Activated CD8-positive, alpha-beta memory T cell treated with anti-CD3 and anti-CD28 coated beads for 4 hours (primary cell): ENCODE results near the gene CCL27.
"Not testable (repeated sequence)": the region's sequence is repeated elsewhere in the genome, so short reads cannot be mapped to it uniquely, and the experiment has no call there.

ENCODE experiments used
- DNase-seq, 2 donors: peaks; one replicate each; pipeline ENCODE4 v3.0.0-alpha.2; 2020; ENCODE audit warnings: low read depth in 2 of 2

The CCL27 gene

GRCh38 chr9:34651321-34651720 is 11.1 kb downstream of the CCL27 start:
- DNase-seq: no peak

- DNase-seq: no peak
These were observed 11.6 kb downstream of the CCL27 start for GRCh38 chr9:34650816-34651215.

- no peak for DNase-seq
These were observed 13.8 kb downstream of the CCL27 start for GRCh38 chr9:34648673-34649072.

GRCh38 chr9:34647651-34648050 is 14.8 kb downstream of the CCL27 start:
- no peak for DNase-seq

- DNase-seq: no peak
These were observed 15.4 kb downstream of the CCL27 start for GRCh38 chr9:34647084-34647403.

GRCh38 chr9:34646211-34647083 is 16.0 kb downstream of the CCL27 start, which contains the start of gene GALT:
GALT (plus strand) TSS chr9:34646675; CDS start chr9:34646705, 30 bp downstream.
- peak; percentile 94 for DNase-seq

- DNase-seq: no peak
These were observed 17.6 kb downstream of the CCL27 start for GRCh38 chr9:34644766-34645314.

- DNase-seq: no peak
These were observed 19.8 kb downstream of the CCL27 start for GRCh38 chr9:34642679-34643078.

- DNase-seq: not testable (repeated sequence)
These were observed 23.1 kb downstream of the CCL27 start for GRCh38 chr9:34639322-34639721.

GRCh38 chr9:34638138-34638445 is 24.4 kb downstream of the CCL27 start:
- no peak for DNase-seq

GRCh38 chr9:34637356-34638137 is 24.9 kb downstream of the CCL27 start, which contains the start of gene SIGMAR1:
SIGMAR1 (minus strand) TSS chr9:34637787; CDS start chr9:34637697, 90 bp downstream.
- peak; percentile 87 for DNase-seq

GRCh38 chr9:34636791-34637355 is 25.6 kb downstream of the CCL27 start:
- DNase-seq: no peak

- DNase-seq: no peak
These were observed 26.9 kb downstream of the CCL27 start for GRCh38 chr9:34635556-34635955.

GRCh38 chr9:34634551-34635248 is 27.8 kb downstream of the CCL27 start:
- no peak for DNase-seq

- peak; percentile 33 to 49 for DNase-seq
These were observed 28.5 kb downstream of the CCL27 start for GRCh38 chr9:34633851-34634550.

GRCh38 chr9:34633166-34633565 is 29.3 kb downstream of the CCL27 start:
- no peak for DNase-seq

GRCh38 chr9:34630402-34631154 is 31.9 kb downstream of the CCL27 start:
- DNase-seq: no peak

GRCh38 chr9:34629491-34629808 is 33.0 kb downstream of the CCL27 start:
- DNase-seq: no peak

- DNase-seq: no peak
These were observed 33.6 kb downstream of the CCL27 start, which contains the start of gene ARID3C for GRCh38 chr9:34628656-34629490. ARID3C (minus strand) TSS chr9:34629066; CDS start chr9:34628014, 1,052 bp downstream.
